PC-3 (cell line): ENCODE measurements around the gene CLMP.

Experiments used
- CTCF ChIP-seq: fragments of 300-600 bp; sonication (generic); conservative IDR thresholded peaks from 2 replicates; pipeline ENCODE4 v1.5.1; 2017; ENCODE audit warnings: antibody characterized with exemption, low read depth, mild to moderate bottlenecking, low read length
- EZH2phosphoT487 ChIP-seq: fragments of 300-600 bp; sonication (generic); IDR thresholded peaks from 2 replicates; pipeline ENCODE4 v1.6.1; 2018; ENCODE audit warnings: mild to moderate bottlenecking, antibody characterized with exemption, low read length, borderline replicate concordance

DNA sequence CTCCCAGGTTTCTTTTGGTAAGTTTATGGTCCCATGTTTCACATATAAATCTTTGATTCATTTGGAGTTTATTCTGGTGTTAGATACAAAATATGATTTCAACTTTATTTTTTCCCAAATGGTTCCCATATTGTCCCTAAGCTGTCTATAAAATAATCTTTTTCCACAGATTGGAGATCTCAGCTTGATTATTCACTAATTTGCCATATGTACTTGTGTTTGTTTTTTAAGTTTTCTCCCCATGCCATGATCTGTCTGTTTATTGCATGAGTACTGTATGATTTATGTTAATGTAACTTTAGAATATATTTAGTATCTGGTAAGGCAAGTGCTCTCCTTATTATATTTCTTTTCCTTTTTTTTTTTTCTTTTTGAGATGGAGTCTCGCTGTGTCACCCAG lies 19.9 kb upstream of the CLMP start:
- TF ChIP-seq EZH2phosphoT487 (no peak), CTCF (no peak)
